Type B pancreatic cell (in vitro differentiated cells): ENCODE measurements around the gene SNCG. TPM values are rescaled to one million over a fixed set of nuclear protein-coding genes. Genes with fewer than 3 reads are reported as not detected.
A peak's percentile ranks its signal among the peaks of the same experiment; 100 is the strongest.

Experiments used
- DNase-seq: peaks from one replicate; pipeline ENCODE4 v3.0.0; 2021; ENCODE audit warnings: mixed read lengths; ENCODE audit not compliant: unreplicated experiment; ENCODE audit errors: extremely low spot score
- H3K27ac Mint-ChIP-seq: 2 replicates; pipeline ENCODE4 v1.8.0; 2021; ENCODE audit warnings: mild to moderate bottlenecking, mixed read lengths
- H3K27me3 Mint-ChIP-seq: 2 replicates; pipeline ENCODE4 v1.8.0; 2021; ENCODE audit warnings: mixed read lengths
- H3K36me3 Mint-ChIP-seq: 2 replicates; pipeline ENCODE4 v1.8.0; 2021; ENCODE audit warnings: mixed read lengths
- H3K4me1 Mint-ChIP-seq: one replicate; pipeline ENCODE4 v1.8.0; 2021; ENCODE audit warnings: mixed read lengths; ENCODE audit not compliant: unreplicated experiment
- H3K4me3 Mint-ChIP-seq: 2 replicates; pipeline ENCODE4 v1.8.0; 2021; ENCODE audit warnings: mild to moderate bottlenecking, mixed read lengths
- H3K9me3 Mint-ChIP-seq: 2 replicates; pipeline ENCODE4 v1.8.0; 2021; ENCODE audit warnings: mixed read lengths
- CTCF ChIP-seq: fragments of 200-600 bp; sonication (generic); conservative IDR thresholded peaks from 2 replicates; pipeline ENCODE4 v1.5.0; 2021; ENCODE audit warnings: antibody characterized with exemption, mild to moderate bottlenecking
- total RNA-seq: library from RNA; stranded (reverse); gene quantifications from 2 replicates; pipeline ENCODE4 v1.2.1, GENCODE V29; 2021; ENCODE audit warnings: low replicate concordance

SNCG gene
- total RNA-seq, 1 donor from 2014 or later = 60.4 TPM

GRCh38 chr10:86958901-86959736 lies 720 bp downstream of the SNCG start:
- H3K4me1 Mint-ChIP-seq = peaks cover 21% of the 10 kb centered on the region
- H3K27ac Mint-ChIP-seq = peak overlapping the region; percentile 74
- no peak for DNase-seq
- H3K4me3 Mint-ChIP-seq = peak overlapping the region; percentile 86
- H3K9me3 Mint-ChIP-seq = no peaks in the 10 kb centered on the region
- no peaks in the 10 kb centered on the region for H3K27me3 Mint-ChIP-seq
- TF ChIP-seq CTCF = no peak
- H3K36me3 Mint-ChIP-seq = no peaks in the 10 kb centered on the region

DNA sequence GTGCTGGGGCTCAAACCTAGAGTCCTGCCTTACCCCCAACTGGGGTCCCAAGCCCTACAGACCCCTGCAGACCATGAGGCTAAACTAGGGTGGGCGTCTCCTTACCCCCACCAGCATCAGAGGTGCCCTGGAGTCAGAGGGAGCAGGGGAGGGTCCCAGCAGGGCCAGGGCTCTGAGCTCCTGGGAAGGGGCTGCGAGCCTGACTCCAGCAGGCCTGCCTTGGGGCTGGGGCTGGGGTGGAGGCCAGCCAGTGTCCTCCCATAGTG lies 1.3 kb downstream of the SNCG start:
- H3K4me1 Mint-ChIP-seq = peaks cover 16% of the 10 kb centered on the region
- H3K4me3 Mint-ChIP-seq = peak overlapping the region; percentile 86
- TF ChIP-seq CTCF = no peak
- H3K36me3 Mint-ChIP-seq = no peaks in the 10 kb centered on the region
- DNase-seq = no peak
- H3K27ac Mint-ChIP-seq = no peak overlapping the region
- no peaks in the 10 kb centered on the region for H3K27me3 Mint-ChIP-seq
- no peaks in the 10 kb centered on the region for H3K9me3 Mint-ChIP-seq

DNA sequence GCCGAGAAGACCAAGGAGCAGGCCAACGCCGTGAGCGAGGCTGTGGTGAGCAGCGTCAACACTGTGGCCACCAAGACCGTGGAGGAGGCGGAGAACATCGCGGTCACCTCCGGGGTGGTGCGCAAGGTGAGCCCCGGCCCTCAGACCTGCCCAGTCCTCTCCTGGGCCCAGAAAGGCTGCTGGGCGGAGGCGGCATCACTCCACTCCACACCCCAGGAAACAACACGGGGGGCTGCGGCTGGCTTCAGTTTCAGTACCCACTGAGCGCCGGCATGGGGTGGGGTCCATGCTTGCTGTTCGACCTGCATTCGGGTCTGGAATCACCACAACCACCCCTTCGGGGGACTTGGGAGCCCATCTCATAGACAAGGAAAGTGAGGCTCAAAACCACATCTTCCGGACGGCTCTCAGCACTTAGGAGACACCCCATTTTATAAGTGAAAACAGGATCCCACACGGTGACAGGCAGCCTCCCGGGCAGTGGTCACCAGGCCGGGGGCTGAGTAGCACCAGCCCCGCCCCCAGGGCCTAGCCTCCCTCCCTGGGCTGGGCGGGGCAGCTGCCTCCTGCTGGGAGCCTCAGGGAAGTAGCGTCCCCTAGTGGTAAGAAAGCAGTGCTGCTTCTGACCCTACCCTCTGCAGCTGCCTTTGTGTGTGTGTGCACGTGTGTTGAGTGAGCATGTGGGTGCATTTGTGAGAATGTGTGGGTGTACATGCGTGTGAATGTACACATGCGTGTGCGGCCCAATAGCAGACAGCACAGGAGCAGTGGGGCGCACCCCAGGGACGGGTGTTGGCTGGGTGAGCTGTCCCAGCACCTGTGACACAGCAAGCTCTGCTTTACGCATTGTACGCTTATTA lies 1.8 kb downstream of the SNCG start:
- peaks cover 3% of the 10 kb centered on the region for H3K36me3 Mint-ChIP-seq

DNA sequence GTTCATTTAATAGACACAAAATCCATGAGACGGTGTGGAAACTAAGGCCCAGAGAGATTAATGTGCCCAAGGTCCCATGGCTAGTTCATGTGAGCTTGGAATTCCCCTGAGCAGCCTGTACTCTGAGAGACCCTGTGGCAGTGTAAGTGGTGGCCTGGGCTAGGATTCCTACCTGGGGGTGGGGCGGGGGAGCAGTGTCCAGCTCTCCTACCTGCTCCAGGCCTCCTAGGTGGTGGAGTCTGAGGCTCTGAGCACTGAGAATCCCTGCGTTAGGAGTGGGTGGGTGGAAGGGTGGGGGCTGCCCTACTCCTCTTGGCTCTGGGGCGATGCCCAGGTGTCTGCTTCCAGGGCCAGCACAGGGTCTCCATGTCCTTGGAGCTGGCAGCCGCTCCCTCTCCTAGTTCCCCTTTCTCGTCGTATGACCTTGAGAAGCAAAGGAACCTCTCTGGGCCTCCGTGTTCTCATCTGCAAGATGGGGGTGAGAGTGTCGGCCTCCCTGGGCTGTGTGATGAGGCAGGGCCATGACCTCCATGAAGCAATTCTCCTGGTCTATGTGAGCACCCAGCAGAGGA lies 2.5 kb downstream of the SNCG start:
- Mint-ChIP-seq H3K27me3 (no peaks in the 10 kb centered on the region), H3K4me3 (peak overlapping the region; percentile 68), H3K27ac (peak overlapping the region; percentile 80), H3K9me3 (no peaks in the 10 kb centered on the region), H3K36me3 (peaks cover 3% of the 10 kb centered on the region), H3K4me1 (peaks cover 23% of the 10 kb centered on the region)
- DNase-seq = no peak
- no peak for TF ChIP-seq CTCF

More for the DNA sequence above, 1.8 kb downstream of the SNCG start:
- H3K27ac Mint-ChIP-seq = peak overlapping the region; percentile 80
- H3K27me3 Mint-ChIP-seq = no peaks in the 10 kb centered on the region
- peaks cover 17% of the 10 kb centered on the region for H3K4me1 Mint-ChIP-seq
- no peaks in the 10 kb centered on the region for H3K9me3 Mint-ChIP-seq
- DNase-seq = no peak
- TF ChIP-seq CTCF = peak; percentile 88
- peak overlapping the region; percentile 68 for H3K4me3 Mint-ChIP-seq

DNA sequence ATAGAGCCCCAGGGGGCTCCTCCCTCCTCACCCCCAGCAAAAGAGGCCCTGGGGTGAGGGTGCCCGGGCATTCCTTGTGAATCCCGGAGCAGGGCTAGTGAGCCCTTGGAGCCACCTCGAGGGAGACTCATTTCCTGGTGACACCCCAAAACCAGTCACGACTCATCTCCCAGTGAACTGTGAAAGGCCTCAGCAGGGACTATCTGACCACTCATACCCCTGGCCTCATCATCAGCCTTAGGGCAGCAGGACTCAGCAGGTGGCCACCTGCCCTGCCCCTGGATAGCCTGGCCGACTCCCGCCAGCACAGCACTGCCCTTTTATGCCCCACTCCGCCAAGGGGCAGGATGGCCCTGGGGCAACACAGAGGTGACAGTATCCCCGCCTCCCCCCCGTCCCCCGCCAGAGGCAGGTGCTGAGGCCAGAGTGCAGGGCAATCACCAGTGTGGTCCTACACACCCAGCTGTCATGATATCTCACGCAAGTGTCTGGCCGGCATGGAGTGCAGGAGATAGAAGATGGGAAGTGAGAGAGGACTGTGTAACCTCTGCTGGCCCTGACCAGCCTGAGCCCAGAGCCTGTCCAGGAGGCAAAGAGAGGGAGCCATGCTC lies 3.2 kb downstream of the SNCG start:
- no peak overlapping the region for H3K4me3 Mint-ChIP-seq
- H3K27me3 Mint-ChIP-seq = no peaks in the 10 kb centered on the region
- no peak for DNase-seq
- no peaks in the 10 kb centered on the region for H3K9me3 Mint-ChIP-seq
- no peak for TF ChIP-seq CTCF
- no peak overlapping the region for H3K27ac Mint-ChIP-seq
- H3K36me3 Mint-ChIP-seq = peaks cover 3% of the 10 kb centered on the region
- H3K4me1 Mint-ChIP-seq = peaks cover 26% of the 10 kb centered on the region
